HUES6 (cell line): Measurements from ENCODE around the gene PCGF5.
"Not testable (repeated sequence)": the region's sequence is repeated elsewhere in the genome, so short reads cannot be mapped to it uniquely, and the experiment has no call there.

ENCODE experiments used
- H3K27ac ChIP-seq: 2 replicates; pipeline ENCODE4 v1.7.0; 2013; ENCODE audit warnings: low read depth, mild to moderate bottlenecking, low read length, inconsistent platforms
- H3K27me3 ChIP-seq: 2 replicates; pipeline ENCODE4 v1.6.1; 2013; ENCODE audit warnings: low read length; ENCODE audit not compliant: control insufficient read depth, insufficient read depth
- H3K36me3 ChIP-seq: 2 replicates; pipeline ENCODE4 v1.6.1; 2013; ENCODE audit warnings: low read length; ENCODE audit not compliant: control insufficient read depth, insufficient read depth
- H3K4me1 ChIP-seq: 2 replicates; pipeline ENCODE4 v1.6.1; 2013; ENCODE audit warnings: low read length; ENCODE audit not compliant: control insufficient read depth, insufficient read depth
- H3K4me3 ChIP-seq: 2 replicates; pipeline ENCODE4 v1.5.1; 2013; ENCODE audit warnings: low read depth, low read length
- H3K9ac ChIP-seq: one replicate; pipeline ENCODE4 v1.6.1; 2013; ENCODE audit warnings: mild to moderate bottlenecking, low read length
- H3K9me3 ChIP-seq: 2 replicates; pipeline ENCODE4 v1.6.1; 2013; ENCODE audit warnings: low read depth, low read length; ENCODE audit not compliant: control insufficient read depth, insufficient read depth

Gene PCGF5

DNA sequence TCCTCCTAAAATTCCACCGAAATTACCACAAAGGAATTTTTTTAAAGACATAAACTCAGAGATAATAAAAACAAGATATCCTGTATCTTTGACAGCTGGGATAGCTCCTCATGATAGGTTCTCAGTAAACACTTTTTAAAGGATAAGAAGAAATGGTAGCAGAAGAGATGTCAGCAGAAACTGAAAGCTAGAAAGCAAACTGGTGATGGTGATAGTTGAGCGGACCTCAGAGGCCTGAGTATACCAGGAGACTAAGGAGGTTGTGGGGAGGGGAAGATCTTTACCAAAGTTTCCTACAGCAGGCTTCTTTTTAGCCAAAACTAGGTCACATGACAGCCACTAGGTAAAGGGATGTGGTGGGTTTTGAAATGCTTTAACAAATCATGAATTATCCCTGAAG is 22.5 kb downstream of the PCGF5 start:
- Histone ChIP-seq H3K27ac (no peak overlapping the region), H3K36me3 (no peaks in the 10 kb centered on the region), H3K27me3 (peaks cover 28% of the 10 kb centered on the region), H3K4me3 (no peak overlapping the region), H3K4me1 (peaks cover 4% of the 10 kb centered on the region; the same call in 1 of the 2 replicates), H3K9ac (no peak overlapping the region), H3K9me3 (no peaks in the 10 kb centered on the region)

DNA sequence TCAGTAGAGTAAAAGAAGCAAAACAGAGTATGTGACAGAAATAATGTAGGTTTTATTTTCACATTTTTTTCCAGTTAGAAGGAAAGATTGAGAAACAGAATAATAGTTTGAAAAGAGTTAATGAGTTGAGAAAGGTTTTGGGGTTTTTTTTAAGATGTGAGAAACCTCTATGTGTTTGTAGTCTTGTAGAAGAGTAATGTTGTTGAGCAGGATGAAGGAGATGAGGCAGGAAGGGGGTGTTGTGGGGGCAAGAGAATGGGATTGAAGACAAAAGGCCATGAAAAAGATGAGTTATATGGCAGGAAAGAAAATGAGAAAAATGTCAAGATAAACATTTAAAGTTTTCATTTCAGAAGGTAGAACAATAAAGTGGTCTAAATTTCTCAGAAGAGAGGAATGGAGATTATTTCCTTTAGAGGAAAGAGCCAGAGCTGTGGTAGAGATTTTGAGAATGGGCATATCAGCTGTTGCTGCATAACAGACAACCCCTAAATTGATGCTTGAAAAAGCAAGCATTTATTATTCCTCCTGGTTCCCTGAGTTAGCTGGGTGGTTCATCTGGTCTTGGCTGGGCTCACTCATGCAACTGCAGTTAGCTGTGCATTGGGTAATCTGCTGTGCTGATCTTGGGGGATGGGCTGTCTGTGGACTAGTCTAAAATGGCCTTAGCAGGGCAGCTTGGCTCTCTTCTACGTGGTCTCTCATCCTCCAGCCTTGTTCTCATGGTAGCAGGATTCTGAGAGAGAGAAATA is 27.1 kb downstream of the PCGF5 start:
- Histone ChIP-seq H3K27ac (no peak overlapping the region), H3K27me3 (peaks cover 10% of the 10 kb centered on the region), H3K4me3 (no peak overlapping the region), H3K4me1 (peaks cover 4% of the 10 kb centered on the region; the same call in 1 of the 2 replicates), H3K9me3 (no peaks in the 10 kb centered on the region), H3K9ac (no peak overlapping the region), H3K36me3 (no peaks in the 10 kb centered on the region)

DNA sequence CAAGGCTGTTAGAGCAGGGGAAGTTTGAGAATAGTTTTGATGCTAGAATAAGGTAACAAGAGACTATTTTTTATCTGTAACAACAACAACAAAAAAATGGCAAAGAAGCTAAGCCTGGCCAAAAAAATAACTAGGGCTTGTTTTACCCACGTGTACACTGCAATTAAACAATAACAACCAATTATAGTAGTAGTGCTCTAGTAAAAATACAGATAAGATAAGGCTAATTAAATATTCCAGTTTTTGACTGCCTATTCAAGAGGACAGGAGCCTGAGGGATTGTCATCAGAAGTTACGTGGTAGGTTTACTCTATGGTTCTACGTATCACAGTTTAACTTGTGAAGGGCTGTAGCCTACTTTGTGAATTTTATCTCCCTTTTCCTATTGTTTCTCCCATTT is 29.2 kb downstream of the PCGF5 start:
- H3K4me3 ChIP-seq, result no peak overlapping the region
- H3K27me3 ChIP-seq, result peaks cover 10% of the 10 kb centered on the region
- no peak overlapping the region for H3K27ac ChIP-seq
- H3K9me3 ChIP-seq, result 0 out of 2 replicates have a peak, but pooled peaks cover under 1% of the 10 kb centered on the region
- H3K4me1 ChIP-seq, result peaks cover 4% of the 10 kb centered on the region; the same call in 1 of the 2 replicates
- H3K36me3 ChIP-seq, result no peaks in the 10 kb centered on the region
- no peak overlapping the region for H3K9ac ChIP-seq

DNA sequence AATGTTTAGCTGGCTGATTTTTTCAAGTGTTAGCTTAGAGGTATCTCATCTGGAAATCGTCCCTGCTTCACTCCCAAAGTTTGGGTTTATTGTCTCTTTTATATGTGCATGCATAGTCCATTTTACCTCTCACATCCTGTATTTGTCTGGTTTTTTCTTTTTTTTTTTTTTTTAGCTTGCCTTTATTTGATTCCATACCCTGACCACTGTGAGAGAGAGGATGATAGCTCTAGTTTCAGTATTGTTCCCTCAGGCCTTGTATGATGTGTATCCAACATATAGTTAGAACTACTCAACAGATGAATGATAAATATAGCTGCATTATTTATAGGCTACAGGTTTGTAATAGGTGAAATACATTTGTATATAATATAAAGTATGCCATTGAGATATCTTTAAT is 29.9 kb downstream of the PCGF5 start:
- Histone ChIP-seq H3K4me1 (peaks cover 4% of the 10 kb centered on the region; the same call in 1 of the 2 replicates), H3K4me3 (no peak overlapping the region), H3K27ac (no peak overlapping the region), H3K36me3 (no peaks in the 10 kb centered on the region), H3K27me3 (peaks cover 7% of the 10 kb centered on the region), H3K9me3 (peaks cover 7% of the 10 kb centered on the region), H3K9ac (no peak overlapping the region)

DNA sequence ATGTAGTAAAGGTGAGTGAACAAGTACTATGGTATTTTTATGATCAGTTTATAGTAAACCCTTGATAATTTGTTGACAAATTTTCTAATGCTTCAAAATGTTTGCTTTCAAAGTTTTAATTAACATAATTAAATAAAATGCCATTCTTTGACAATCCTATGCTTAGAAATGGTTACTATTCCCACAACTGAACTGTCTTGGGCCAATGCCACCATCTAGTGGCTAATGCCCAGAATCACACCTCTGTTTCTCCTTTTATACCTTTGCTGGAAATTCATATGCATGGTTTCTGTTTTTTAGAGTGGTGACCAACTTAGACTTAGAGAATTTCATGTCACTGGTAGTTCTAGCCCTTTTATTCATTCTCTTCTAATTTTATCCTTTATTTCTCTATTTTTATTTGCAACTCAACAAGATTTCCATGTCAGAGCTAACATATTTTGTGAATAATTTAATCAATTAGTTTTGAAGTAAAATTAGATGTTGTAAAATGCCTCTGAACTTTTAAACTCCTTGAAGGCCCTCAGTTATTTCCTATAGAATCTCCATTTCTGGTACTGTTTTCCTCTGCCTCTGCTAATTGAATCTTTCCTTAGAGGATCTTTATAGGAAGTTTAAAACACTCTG is 31.1 kb downstream of the PCGF5 start:
- H3K36me3 ChIP-seq, result no peaks in the 10 kb centered on the region
- H3K9me3 ChIP-seq, result peaks cover 10% of the 10 kb centered on the region
- H3K4me3 ChIP-seq, result no peak overlapping the region
- peaks cover 4% of the 10 kb centered on the region; the same call in 1 of the 2 replicates for H3K4me1 ChIP-seq
- no peak overlapping the region for H3K27ac ChIP-seq
- H3K9ac ChIP-seq, result no peak overlapping the region
- no peaks in the 10 kb centered on the region for H3K27me3 ChIP-seq

DNA sequence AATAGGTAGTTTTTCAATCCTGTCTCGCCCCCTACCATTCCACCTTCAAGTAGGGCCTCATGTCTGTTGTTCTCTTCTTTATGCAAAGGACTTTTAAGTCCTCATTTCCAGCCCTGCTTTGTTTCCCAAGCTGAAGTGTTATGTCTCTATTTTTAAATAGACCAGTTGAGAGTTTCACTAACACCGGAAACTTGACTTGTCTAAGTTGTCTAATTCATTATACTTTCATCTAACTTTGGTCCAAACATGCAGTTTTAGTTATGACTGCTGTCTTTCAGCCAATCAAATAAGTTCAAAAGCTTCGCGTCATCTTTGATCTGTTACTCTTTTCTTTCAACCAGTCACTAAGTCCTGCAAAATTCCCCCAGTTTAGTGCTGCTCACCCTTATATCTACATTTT is 32.8 kb downstream of the PCGF5 start:
- no peaks in the 10 kb centered on the region for H3K36me3 ChIP-seq

DNA sequence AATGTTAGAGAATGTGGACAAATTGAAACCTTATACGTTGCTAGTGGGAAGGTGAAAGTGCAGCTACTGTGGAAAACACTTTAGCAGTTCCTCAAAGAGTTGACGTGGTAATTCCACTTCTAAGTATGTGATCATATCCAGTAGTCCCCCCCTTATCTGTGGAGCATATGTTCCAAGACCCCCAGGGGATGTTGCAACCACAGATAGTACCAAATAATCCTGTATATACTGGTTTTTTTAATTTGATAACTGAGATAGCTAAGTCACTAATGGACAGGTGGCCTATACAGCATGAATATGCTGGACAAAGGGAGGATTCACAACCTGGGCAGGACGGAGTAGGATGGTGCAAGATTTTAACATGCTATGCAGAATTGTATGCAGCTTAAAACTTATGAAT is 36.8 kb downstream of the PCGF5 start:
- Histone ChIP-seq H3K27me3 (no peaks in the 10 kb centered on the region), H3K36me3 (no peaks in the 10 kb centered on the region), H3K9me3 (peaks cover 10% of the 10 kb centered on the region), H3K9ac (no peak overlapping the region), H3K4me3 (no peak overlapping the region), H3K4me1 (no peaks in the 10 kb centered on the region), H3K27ac (no peak overlapping the region)

More for the DNA sequence above, 32.8 kb downstream of the PCGF5 start:
- H3K9ac ChIP-seq, result no peak overlapping the region
- no peaks in the 10 kb centered on the region for H3K27me3 ChIP-seq
- no peak overlapping the region for H3K4me3 ChIP-seq
- peaks cover 10% of the 10 kb centered on the region for H3K9me3 ChIP-seq
- H3K27ac ChIP-seq, result no peak overlapping the region
- H3K4me1 ChIP-seq, result no peaks in the 10 kb centered on the region

DNA sequence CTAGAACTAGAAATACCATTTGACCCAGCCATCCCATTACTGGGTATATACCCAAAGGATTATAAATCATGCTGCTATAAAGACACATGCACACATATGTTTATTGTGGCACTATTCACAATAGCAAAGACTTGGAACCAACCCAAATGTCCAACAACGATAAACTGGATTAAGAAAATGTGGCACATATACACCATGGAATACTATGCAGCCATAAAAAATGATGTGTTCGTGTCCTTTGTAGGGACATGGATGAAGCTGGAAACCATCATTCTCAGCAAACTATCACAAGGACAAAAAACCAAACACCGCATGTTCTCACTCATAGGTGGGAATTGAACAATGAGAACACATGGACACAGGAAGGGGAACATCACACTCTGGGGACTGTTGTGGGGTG is 40.0 kb downstream of the PCGF5 start:
- H3K9ac ChIP-seq, H3K27me3 ChIP-seq, H3K4me1 ChIP-seq, H3K9me3 ChIP-seq, H3K4me3 ChIP-seq, H3K36me3 ChIP-seq, H3K27ac ChIP-seq: not testable (repeated sequence)

DNA sequence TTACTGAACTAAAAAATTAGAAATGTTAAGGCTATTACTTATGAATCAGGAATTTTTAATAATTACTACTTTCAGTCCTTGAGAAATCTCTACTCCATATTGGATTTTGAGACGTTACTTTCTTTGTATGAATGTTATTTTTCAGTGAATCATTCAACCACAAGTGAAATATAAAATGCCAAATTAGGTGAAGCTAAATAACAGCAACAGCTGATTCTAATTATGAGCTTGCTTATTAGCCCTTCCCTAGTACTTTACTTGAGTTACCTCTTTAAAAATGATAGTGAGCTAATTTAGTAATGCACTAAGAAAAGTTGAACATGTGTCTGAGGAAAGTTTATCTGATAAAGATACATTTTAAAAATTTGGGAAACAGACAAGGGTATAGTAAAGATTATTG is 51.4 kb downstream of the PCGF5 start:
- Histone ChIP-seq H3K27me3 (no peaks in the 10 kb centered on the region), H3K9me3 (no peaks in the 10 kb centered on the region), H3K4me1 (no peaks in the 10 kb centered on the region), H3K27ac (no peak overlapping the region), H3K9ac (no peak overlapping the region), H3K4me3 (no peak overlapping the region), H3K36me3 (no peaks in the 10 kb centered on the region)

DNA sequence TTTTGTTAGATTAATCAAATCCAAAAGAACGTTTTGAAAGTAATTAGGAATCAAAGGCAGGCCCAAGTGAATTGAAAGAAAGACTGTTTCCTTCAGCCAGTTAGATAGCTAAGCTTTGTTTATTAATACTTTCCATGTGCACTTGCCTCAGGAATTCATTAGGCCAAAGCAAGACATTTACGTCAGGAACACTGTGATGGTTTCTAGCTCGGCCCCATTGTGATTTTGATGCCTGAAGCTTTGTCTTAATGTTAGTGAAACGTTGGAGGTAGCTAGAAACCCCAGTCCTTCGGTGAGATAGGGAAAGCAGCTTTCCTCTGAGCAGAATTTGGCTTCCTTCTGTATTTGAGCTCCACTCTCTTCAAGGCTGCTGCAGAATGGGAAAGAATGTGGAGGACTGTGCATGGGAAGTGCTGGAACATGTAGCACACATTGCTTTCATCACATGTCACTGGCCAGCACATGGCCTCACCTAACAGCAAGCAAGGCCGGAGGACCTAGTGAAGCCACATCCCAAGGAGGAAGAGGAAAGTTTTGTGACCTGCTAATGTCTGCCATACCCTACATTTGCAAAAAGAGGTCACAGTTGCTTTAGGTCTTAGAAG is 64.1 kb downstream of the PCGF5 start:
- H3K4me3 ChIP-seq, result no peak overlapping the region
- peaks cover 17% of the 10 kb centered on the region for H3K27me3 ChIP-seq
- H3K27ac ChIP-seq, result no peak overlapping the region
- no peak overlapping the region for H3K9ac ChIP-seq
- H3K9me3 ChIP-seq, result no peaks in the 10 kb centered on the region
- peaks cover 23% of the 10 kb centered on the region for H3K4me1 ChIP-seq
- no peaks in the 10 kb centered on the region for H3K36me3 ChIP-seq

DNA sequence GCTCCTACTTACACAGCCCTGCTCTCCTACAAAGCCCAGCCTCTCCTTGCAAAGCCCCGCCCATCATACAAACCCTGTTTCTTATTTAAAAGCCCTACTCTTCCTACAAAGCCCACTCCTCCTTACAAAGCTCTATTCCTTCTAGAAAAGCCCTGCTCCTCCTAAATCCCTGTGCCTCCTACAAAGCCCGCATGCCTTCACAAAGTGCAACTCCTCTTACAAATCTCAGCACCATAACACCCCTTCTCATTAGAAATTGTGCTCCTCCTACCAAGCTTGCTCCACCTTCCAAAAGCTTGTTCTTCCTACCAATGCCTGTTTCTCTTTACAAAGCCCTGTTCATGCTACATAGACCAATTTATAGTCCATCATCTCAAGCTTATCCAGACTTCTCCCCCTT is 66.1 kb downstream of the PCGF5 start:
- Histone ChIP-seq H3K27ac (no peak overlapping the region), H3K9me3 (no peaks in the 10 kb centered on the region), H3K36me3 (no peaks in the 10 kb centered on the region), H3K4me1 (peaks cover 23% of the 10 kb centered on the region), H3K9ac (no peak overlapping the region), H3K27me3 (peaks cover 17% of the 10 kb centered on the region), H3K4me3 (no peak overlapping the region)
